Measurements from ENCODE around the gene TMEM150C. TPM values are rescaled to one million over a fixed set of nuclear protein-coding genes. Genes with fewer than 3 reads are reported as not detected.

Gene TMEM150C
- polyA plus RNA-seq, 1 donor (not counting 4 experiments of a cell fraction or from before 2014, with no cell fraction given): 0.07 TPM

DNA sequence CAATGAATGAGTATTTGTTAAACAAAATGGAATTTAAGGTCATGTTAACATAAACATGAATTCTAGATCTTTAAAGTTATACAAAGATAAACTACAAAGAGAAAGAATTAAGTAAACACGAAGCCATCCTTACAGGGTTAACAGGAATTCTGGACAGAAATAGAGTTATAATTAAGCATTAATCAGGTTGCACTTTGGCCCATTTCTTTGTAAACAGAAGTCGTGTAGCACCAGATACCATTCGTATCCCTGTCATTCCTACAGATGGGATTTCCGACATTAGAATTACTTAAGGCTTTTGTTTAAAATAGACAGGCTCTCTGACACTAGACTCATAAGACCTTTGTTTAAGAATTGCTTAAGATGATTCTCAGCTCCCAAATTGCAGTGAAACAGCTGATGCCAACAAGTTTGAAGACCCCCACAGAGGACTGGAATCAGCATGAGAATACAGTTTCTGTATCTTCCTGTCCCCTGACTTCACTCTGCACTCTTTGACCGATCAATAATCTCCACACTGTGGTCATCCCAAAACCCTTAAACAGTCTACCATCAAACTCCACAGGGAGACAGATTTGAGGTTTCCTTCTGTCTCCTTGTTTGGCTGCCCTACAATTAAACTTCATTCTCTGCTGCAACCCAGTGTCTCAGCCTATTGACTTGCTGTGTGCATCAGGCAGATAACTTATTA, 22.3 kb upstream of the TMEM150C start:
- Histone ChIP-seq H3K4me2 (ENCODE audit: control insufficient read depth, extremely low read depth, insufficient read depth, low read depth, low read length) (no peak overlapping the region), H3K9ac (ENCODE audit: control insufficient read depth, extremely low read depth, insufficient read depth, low read length) (no peak overlapping the region), H3K9me3 (ENCODE audit: control insufficient read depth, low read depth, low read length) (no peaks in the 10 kb centered on the region), H3K36me3 (ENCODE audit: control insufficient read depth in 2 of 2, extremely low read depth in 1 of 2, insufficient read depth in 2 of 2, low read length in 2 of 2) (no peaks in the 10 kb centered on the region), H3K27me3 (ENCODE audit: control insufficient read depth, extremely low read depth, insufficient read depth, low read length) (no peaks in the 10 kb centered on the region), H3K27ac (ENCODE audit: control insufficient read depth, insufficient read depth, low read length) (no peak overlapping the region), H2AFZ (ENCODE audit: control insufficient read depth, low read length) (no peak overlapping the region), H3K9me1 (ENCODE audit: control insufficient read depth, extremely low read depth, insufficient read depth, low read length) (no peaks in the 10 kb centered on the region), H4K20me1 (ENCODE audit: control insufficient read depth, extremely low read depth, insufficient read depth, low read length) (no peaks in the 10 kb centered on the region), H3K4me1 (ENCODE audit: control insufficient read depth, extremely low read depth, insufficient read depth, low read length) (no peaks in the 10 kb centered on the region), H3K79me2 (ENCODE audit: control insufficient read depth, insufficient read depth, low read length) (no peaks in the 10 kb centered on the region), H3K4me3 (ENCODE audit: control insufficient read depth in 2 of 3, extremely low read depth in 1 of 3, insufficient read depth in 2 of 3, low read depth in 1 of 3, low read length in 3 of 3) (no peak overlapping the region)
- no peak for DNase-seq (ENCODE audit: low read depth, low spot score)
- TF ChIP-seq EZH2 (IDR thresholded peaks at IDR 0.05; ENCODE audit: low read length): no peak
- TF ChIP-seq, protein P1, sequence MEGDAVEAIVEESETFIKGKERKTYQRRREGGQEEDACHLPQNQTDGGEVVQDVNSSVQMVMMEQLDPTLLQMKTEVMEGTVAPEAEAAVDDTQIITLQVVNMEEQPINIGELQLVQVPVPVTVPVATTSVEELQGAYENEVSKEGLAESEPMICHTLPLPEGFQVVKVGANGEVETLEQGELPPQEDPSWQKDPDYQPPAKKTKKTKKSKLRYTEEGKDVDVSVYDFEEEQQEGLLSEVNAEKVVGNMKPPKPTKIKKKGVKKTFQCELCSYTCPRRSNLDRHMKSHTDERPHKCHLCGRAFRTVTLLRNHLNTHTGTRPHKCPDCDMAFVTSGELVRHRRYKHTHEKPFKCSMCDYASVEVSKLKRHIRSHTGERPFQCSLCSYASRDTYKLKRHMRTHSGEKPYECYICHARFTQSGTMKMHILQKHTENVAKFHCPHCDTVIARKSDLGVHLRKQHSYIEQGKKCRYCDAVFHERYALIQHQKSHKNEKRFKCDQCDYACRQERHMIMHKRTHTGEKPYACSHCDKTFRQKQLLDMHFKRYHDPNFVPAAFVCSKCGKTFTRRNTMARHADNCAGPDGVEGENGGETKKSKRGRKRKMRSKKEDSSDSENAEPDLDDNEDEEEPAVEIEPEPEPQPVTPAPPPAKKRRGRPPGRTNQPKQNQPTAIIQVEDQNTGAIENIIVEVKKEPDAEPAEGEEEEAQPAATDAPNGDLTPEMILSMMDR (optimal IDR thresholded peaks at IDR 0.05 in 1 of 3, IDR thresholded peaks at IDR 0.05 in 1 of 3, conservative IDR thresholded peaks at IDR 0.05 in 1 of 3; ENCODE audit: extremely low read depth in 1 of 3, insufficient read depth in 2 of 3, low read length in 3 of 3): no peak
- FAIRE-seq: no peak
- dilution Hi-C loops (cut with MboI; ENCODE audit: extremely low pct_ligation_motif_present, low sequenced_read_pairs): no loop called here

DNA sequence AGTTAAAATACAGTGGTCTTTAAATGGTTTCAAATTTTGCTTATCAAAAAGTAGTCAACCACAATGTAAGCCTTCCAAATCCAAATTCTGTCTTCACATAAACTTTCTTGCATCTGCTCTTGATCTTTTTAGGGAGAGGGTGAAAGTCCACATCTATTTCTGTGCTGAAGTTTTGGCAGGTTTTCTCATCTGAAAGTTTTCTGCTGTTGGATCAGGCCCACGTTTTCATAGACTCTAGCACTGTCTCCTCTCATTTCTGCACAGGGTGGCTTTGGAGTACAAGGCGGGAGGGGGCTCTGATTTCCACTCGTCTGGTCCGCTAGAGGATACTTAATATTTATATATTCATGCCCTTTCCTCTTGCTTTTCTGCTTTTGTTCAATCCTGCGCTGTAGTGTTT, 18.1 kb upstream of the TMEM150C start:
- H3K4me1 ChIP-seq (ENCODE audit: control insufficient read depth, extremely low read depth, insufficient read depth, low read length): no peaks in the 10 kb centered on the region
- no peaks in the 10 kb centered on the region for H3K79me2 ChIP-seq (ENCODE audit: control insufficient read depth, insufficient read depth, low read length)
- TF ChIP-seq, protein P1 (optimal IDR thresholded peaks at IDR 0.05 in 1 of 3, IDR thresholded peaks at IDR 0.05 in 1 of 3, conservative IDR thresholded peaks at IDR 0.05 in 1 of 3; ENCODE audit: extremely low read depth in 1 of 3, insufficient read depth in 2 of 3, low read length in 3 of 3): no peak
- no peak for TF ChIP-seq EZH2 (IDR thresholded peaks at IDR 0.05; ENCODE audit: low read length)
- no peak overlapping the region for H2AFZ ChIP-seq (ENCODE audit: control insufficient read depth, low read length)
- dilution Hi-C loops (cut with MboI; ENCODE audit: extremely low pct_ligation_motif_present, low sequenced_read_pairs): no loop called here
- no peak overlapping the region for H3K9ac ChIP-seq (ENCODE audit: control insufficient read depth, extremely low read depth, insufficient read depth, low read length)
- FAIRE-seq: no peak
- DNase-seq (ENCODE audit: low read depth, low spot score): no peak
- H3K9me3 ChIP-seq (ENCODE audit: control insufficient read depth, low read depth, low read length): no peaks in the 10 kb centered on the region
- no peak overlapping the region for H3K4me3 ChIP-seq (ENCODE audit: control insufficient read depth in 2 of 3, extremely low read depth in 1 of 3, insufficient read depth in 2 of 3, low read depth in 1 of 3, low read length in 3 of 3)
- H3K27ac ChIP-seq (ENCODE audit: control insufficient read depth, insufficient read depth, low read length): no peak overlapping the region
- no peaks in the 10 kb centered on the region for H3K36me3 ChIP-seq (ENCODE audit: control insufficient read depth in 2 of 2, extremely low read depth in 1 of 2, insufficient read depth in 2 of 2, low read length in 2 of 2)
- H4K20me1 ChIP-seq (ENCODE audit: control insufficient read depth, extremely low read depth, insufficient read depth, low read length): no peaks in the 10 kb centered on the region
- H3K27me3 ChIP-seq (ENCODE audit: control insufficient read depth, extremely low read depth, insufficient read depth, low read length): no peaks in the 10 kb centered on the region
- H3K9me1 ChIP-seq (ENCODE audit: control insufficient read depth, extremely low read depth, insufficient read depth, low read length): no peaks in the 10 kb centered on the region
- H3K4me2 ChIP-seq (ENCODE audit: control insufficient read depth, extremely low read depth, insufficient read depth, low read depth, low read length): no peak overlapping the region
